GM12875 (cell line): ENCODE measurements around the gene SPATA31C2.

Source experiments
- H3K4me3 ChIP-seq: one replicate; pipeline ENCODE4 v1.5.1; 2011; ENCODE audit warnings: low read depth, low read length, control low read depth
- TF ChIP-seq, protein P1 (sequence below): IDR thresholded peaks from 2 replicates; pipeline ENCODE4 v1.5.1; 2011; ENCODE audit warnings: low read depth, mild to moderate bottlenecking, control low read depth, inconsistent platforms, low read length, moderate library complexity, borderline replicate concordance; ENCODE audit not compliant: insufficient read depth

SPATA31C2 gene

DNA sequence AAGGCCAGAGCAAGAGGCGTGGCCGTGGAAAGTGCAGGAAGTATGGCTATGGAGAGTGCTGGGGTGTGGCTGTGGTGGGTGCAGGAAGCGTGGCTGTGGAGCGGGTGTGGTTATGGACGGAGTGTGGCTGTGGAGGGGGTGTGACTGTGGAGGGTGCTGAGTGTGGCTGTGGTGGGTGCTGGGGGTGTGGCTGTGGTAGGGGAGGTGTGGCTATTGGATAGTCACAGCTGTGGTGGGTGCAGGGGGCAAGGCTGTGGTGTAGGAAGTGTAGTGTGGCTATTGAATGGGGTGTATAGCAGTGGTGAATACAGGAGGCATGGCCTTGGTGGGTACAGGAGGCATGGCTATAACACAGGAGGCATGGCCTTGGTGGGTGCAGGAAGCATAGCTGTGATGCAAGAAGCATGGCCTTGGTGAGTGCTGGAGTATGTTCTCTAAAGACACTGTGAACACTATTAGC, 40.8 kb upstream of the SPATA31C2 start:
- TF ChIP-seq, protein P1, sequence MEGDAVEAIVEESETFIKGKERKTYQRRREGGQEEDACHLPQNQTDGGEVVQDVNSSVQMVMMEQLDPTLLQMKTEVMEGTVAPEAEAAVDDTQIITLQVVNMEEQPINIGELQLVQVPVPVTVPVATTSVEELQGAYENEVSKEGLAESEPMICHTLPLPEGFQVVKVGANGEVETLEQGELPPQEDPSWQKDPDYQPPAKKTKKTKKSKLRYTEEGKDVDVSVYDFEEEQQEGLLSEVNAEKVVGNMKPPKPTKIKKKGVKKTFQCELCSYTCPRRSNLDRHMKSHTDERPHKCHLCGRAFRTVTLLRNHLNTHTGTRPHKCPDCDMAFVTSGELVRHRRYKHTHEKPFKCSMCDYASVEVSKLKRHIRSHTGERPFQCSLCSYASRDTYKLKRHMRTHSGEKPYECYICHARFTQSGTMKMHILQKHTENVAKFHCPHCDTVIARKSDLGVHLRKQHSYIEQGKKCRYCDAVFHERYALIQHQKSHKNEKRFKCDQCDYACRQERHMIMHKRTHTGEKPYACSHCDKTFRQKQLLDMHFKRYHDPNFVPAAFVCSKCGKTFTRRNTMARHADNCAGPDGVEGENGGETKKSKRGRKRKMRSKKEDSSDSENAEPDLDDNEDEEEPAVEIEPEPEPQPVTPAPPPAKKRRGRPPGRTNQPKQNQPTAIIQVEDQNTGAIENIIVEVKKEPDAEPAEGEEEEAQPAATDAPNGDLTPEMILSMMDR = no peak
- H3K4me3 ChIP-seq = no peak overlapping the region

DNA sequence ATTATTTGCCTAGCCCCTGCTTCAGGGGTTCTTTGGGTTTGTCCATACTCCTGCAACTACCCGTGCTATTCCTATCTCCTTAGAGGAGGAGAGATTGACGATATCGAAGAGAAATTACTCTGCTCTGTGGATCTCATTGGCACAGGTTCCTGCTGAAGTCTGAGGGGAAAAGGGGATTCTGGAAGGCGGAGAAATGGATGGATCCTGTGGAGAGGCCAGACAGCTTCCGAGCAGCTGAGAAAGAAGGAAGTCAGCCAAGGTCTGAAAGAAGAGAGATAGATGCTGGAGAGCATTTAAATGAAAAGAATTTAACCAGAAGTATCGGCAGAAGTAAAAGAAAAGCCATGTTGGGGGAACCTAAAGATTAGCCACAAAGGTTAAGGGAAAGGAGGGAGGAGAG, 40.4 kb upstream of the SPATA31C2 start:
- H3K4me3 ChIP-seq = no peak overlapping the region
- TF ChIP-seq, protein P1 = no peak

DNA sequence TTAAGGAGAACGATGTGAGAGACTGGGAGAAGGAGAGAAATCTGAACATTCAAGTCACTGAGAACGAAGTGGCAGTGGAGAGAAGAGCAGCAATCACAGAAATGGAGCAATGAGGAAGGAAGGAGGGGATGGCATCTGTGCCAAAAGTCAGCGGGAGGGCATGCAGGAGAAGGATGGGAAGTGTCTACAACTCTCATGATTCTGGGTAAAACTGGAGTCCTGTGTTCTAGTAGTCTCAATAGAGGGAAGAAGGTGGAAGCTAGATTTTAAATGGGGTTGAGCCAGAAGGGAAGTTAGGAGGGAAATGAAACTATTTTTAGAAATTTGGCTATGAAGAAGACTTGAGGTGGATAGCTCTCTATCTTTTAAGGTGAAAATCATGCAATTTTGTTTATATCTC, 39.1 kb upstream of the SPATA31C2 start:
- no peak overlapping the region for H3K4me3 ChIP-seq
- TF ChIP-seq, protein P1 = no peak

DNA sequence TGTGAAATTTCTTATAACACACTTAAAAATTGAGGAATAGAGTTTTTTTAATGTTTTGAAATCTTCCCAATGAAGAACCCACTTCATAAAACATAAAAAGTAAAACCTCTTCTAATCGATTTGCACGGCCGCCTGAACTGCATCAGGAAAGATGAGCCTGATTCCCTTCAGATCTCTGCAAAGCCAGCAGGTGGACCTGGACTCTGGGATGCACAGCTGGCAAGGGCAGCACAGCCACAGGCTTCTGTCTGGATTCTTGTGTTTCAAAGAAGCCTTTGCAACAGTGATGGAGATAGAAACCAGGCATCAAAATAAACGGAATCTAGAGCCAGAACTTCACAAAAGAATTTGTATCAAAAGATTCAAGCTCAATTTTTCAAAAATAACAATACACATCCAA, 36.0 kb upstream of the SPATA31C2 start:
- no peak overlapping the region for H3K4me3 ChIP-seq
- TF ChIP-seq, protein P1 = no peak

DNA sequence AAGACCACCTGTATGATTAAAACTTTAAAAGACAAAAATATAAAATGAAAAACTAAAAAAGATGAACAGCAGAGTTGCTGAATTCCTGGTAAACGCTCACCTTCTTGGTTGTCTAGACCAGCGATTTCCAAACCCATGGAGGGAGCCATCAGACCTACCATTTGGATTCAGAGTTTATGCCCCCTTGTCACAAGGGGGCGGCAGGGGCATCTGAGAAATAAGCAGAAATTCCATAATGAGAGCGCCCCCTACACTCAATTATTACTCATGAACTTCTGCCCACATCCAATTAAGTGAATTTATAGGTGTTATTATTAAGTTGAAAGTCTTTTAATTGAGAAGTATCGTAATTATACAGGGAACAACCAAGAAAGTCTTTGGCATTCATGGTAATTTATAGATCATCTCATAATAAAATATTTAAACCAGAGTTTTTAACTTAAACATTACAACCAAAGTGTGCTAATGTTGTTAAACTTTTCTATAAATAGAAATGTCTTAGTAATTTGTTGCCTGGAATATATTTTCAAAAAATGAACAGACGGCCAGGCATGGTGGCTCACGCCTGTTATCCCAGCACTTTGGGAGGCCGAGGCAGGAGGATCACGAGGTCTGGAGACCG, 35.2 kb upstream of the SPATA31C2 start:
- TF ChIP-seq, protein P1 = peak; percentile 48
- H3K4me3 ChIP-seq = no peak overlapping the region

DNA sequence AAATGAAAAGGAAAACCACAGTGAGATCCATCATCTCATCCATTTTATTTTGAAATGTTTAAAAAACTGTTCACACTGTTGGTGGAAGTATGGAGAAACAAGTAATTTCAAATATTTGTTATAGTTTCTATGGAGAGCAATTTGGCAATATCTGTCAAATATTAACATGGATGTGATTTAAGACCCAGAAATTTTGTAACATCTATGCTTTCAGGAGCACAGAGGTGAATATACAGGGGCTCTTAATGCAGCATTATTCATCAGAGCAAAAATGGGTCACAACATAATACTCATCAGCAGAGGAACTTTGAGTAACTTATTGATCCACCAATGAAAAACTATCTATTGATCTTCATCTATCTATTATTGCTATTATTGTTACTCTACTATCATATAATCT, 31.4 kb upstream of the SPATA31C2 start:
- TF ChIP-seq, protein P1 = no peak
- H3K4me3 ChIP-seq = no peak overlapping the region

DNA sequence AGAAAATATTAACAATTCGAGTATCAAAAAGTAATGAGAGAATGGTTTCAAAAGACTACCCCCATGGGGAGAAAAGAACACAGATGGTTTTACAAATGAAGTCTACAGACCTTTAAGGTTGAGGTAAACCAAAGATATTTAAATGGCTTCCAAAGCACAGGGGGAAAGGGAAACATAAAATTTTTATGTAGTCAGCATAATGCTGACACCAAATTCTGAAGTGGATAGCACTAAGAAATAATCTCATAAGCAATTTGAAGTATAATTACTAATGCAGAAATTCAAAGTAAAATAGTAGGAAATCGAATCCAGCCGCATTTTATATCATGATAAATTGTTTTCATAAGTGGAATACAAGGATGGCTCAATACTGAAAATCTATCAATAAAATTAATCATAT, 30.3 kb upstream of the SPATA31C2 start:
- H3K4me3 ChIP-seq = no peak overlapping the region
- TF ChIP-seq, protein P1 = no peak
